CD14-positive monocyte (primary cell): ENCODE measurements around the gene EGLN1. TPM values are rescaled to one million over a fixed set of nuclear protein-coding genes. Genes with fewer than 3 reads are reported as not detected.

Source experiments
- DNase-seq, 3 donors: peaks; one replicate each; pipeline ENCODE4 v3.0.0-alpha.2; 2011 to 2022
- H2AFZ ChIP-seq: 2 replicates; pipeline ENCODE4 v1.6.0; 2012; ENCODE audit warnings: mild to moderate bottlenecking, low read depth, low read length, inconsistent platforms; ENCODE audit not compliant: insufficient read depth, poor library complexity, severe bottlenecking
- H3K27ac ChIP-seq, 2 donors: 1 replicate in 1 of 2; 2 replicates in 1 of 2; pipeline ENCODE4 v1.5.1; 2012 to 2013; ENCODE audit warnings: low read length in 2 of 2, control low read depth in 1 of 2, inconsistent platforms in 1 of 2, low read depth in 1 of 2, mild to moderate bottlenecking in 1 of 2
- H3K27me3 ChIP-seq, 2 donors: one replicate each; pipeline versions ENCODE4 v1.6.0 to v1.6.1; 2011 to 2013; ENCODE audit warnings: low read length in 2 of 2; ENCODE audit not compliant: control insufficient read depth in 2 of 2, insufficient read depth in 2 of 2
- H3K36me3 ChIP-seq, 2 donors: replicated peaks in 1 of 2; 1 replicate in 1 of 2; 2 replicates in 1 of 2; pipeline versions ENCODE4 v1.5.1 to v1.6.1; 2012 to 2013; ENCODE audit warnings: low read length in 2 of 2, control low read depth in 1 of 2, inconsistent platforms in 1 of 2, mild to moderate bottlenecking in 1 of 2; ENCODE audit not compliant: insufficient read depth in 2 of 2, control insufficient read depth in 1 of 2
- H3K4me1 ChIP-seq, 2 donors: 1 replicate in 1 of 2; 2 replicates in 1 of 2; pipeline versions ENCODE4 v1.5.1 to v1.6.1; 2012 to 2013; ENCODE audit warnings: low read length in 2 of 2, control low read depth in 1 of 2, inconsistent platforms in 1 of 2, mild to moderate bottlenecking in 1 of 2, moderate library complexity in 1 of 2; ENCODE audit not compliant: insufficient read depth in 2 of 2, control insufficient read depth in 1 of 2
- H3K4me2 ChIP-seq: replicated peaks from 2 replicates; pipeline ENCODE3; 2012; ENCODE audit warnings: low read length, moderate library complexity, mild to moderate bottlenecking; ENCODE audit not compliant: poor library complexity, severe bottlenecking; ENCODE audit errors: extremely low read depth
- H3K4me3 ChIP-seq, 3 experiments: fragments of 200-600 bp in 1 of 3; sonication (generic) in 1 of 3; replicated peaks in 1 of 3; 1 replicate in 2 of 3; 2 replicates in 1 of 3; pipeline ENCODE4 v1.5.1; 2011 to 2013; ENCODE audit warnings: low read length in 3 of 3, mild to moderate bottlenecking in 3 of 3, control low read depth in 2 of 3, low read depth in 2 of 3, inconsistent platforms in 1 of 3, moderate library complexity in 1 of 3
- H3K79me2 ChIP-seq: 2 replicates; pipeline ENCODE4 v1.6.0; 2012; ENCODE audit warnings: mild to moderate bottlenecking, control low read depth, inconsistent platforms, low read length, moderate library complexity; ENCODE audit not compliant: insufficient read depth
- H3K9ac ChIP-seq: 2 replicates; pipeline ENCODE4 v1.6.0; 2017; ENCODE audit warnings: low read length, mild to moderate bottlenecking; ENCODE audit not compliant: insufficient read depth, poor library complexity, severe bottlenecking
- H3K9me3 ChIP-seq, 2 donors: replicated peaks in 1 of 2; 1 replicate in 1 of 2; 2 replicates in 1 of 2; pipeline versions ENCODE4 v1.5.1 to v1.6.1; 2012 to 2013; ENCODE audit warnings: low read length in 2 of 2, control low read depth in 1 of 2; ENCODE audit not compliant: control insufficient read depth in 1 of 2, insufficient read depth in 1 of 2
- H4K20me1 ChIP-seq: 2 replicates; pipeline ENCODE4 v1.6.0; 2012; ENCODE audit warnings: mild to moderate bottlenecking, low read length, control low read depth, moderate library complexity; ENCODE audit not compliant: insufficient read depth
- H3K27ac Mint-ChIP-seq, 7 donors: one replicate each; pipeline ENCODE4 v1.8.0; 2020; ENCODE audit warnings: mild to moderate bottlenecking in 7 of 7, mixed read lengths in 7 of 7, moderate library complexity in 6 of 7, inconsistent platforms in 2 of 7
- H3K27me3 Mint-ChIP-seq, 3 donors: one replicate each; pipeline ENCODE4 v1.8.0; 2021 to 2022; ENCODE audit warnings: low read depth in 3 of 3, mild to moderate bottlenecking in 3 of 3, mixed read lengths in 3 of 3, moderate library complexity in 3 of 3, inconsistent platforms in 1 of 3
- H3K36me3 Mint-ChIP-seq, 2 donors: one replicate each; pipeline ENCODE4 v1.8.0; 2020; ENCODE audit warnings: mixed read lengths in 2 of 2, inconsistent platforms in 1 of 2, mild to moderate bottlenecking in 1 of 2
- H3K4me1 Mint-ChIP-seq: one replicate; pipeline ENCODE4 v1.8.0; 2020; ENCODE audit warnings: mild to moderate bottlenecking, mixed read lengths
- H3K4me3 Mint-ChIP-seq, 2 donors: one replicate each; pipeline ENCODE4 v1.8.0; 2020; ENCODE audit warnings: mild to moderate bottlenecking in 2 of 2, mixed read lengths in 2 of 2, moderate library complexity in 1 of 2
- H3K9me3 Mint-ChIP-seq, 7 donors: one replicate each; pipeline ENCODE4 v1.8.0; 2020 to 2022; ENCODE audit warnings: mixed read lengths in 7 of 7, mild to moderate bottlenecking in 6 of 7, moderate library complexity in 6 of 7, inconsistent platforms in 2 of 7
- WGBS: methylation state at CpG from one replicate; pipeline ENCODE4 v1.1.5; 2013; ENCODE audit warnings: missing lambda C conversion rate; ENCODE audit not compliant: insufficient coverage; 5-methylcytosine and 5-hydroxymethylcytosine counted together
- intact Hi-C, 2 donors: fragments of 100-400 bp; cut with micrococcal nuclease; formaldehyde crosslinking; loops; one replicate each; pipeline versions ENCODE4 v1.15.0 to v1.15.1; 2023
- polyA plus RNA-seq, 3 donors: library from polyadenylated mRNA; depleted of rRNA in 1 of 3; unstranded in 2 of 3; stranded (reverse) in 1 of 3; fragments of 300-500 nt in 2 of 3; fragments of >200 nt in 1 of 3; fragmentation: Illumina TruSeq in 2 of 3; gene quantifications; 1 replicate in 2 of 3; 2 replicates in 1 of 3; pipeline ENCODE4 v1.2.3, GENCODE V29; 2012 to 2021
- TF ChIP-seq, protein P1 (sequence below): fragments of 200-600 bp; IDR thresholded peaks from one replicate; pipeline ENCODE4 v1.8.0; 2022; ENCODE audit warnings: antibody characterized with exemption, mild to moderate bottlenecking

EGLN1 gene
- polyA plus RNA-seq, 3 donors = 12.9 to 27.7 (median 23.1) TPM

- Histone ChIP-seq H3K36me3 (peaks cover 0 to 23% of the 10 kb centered on the region in 2 donors), H3K27ac (no peak overlapping the region), H3K4me1 (peaks cover 32 to 40% of the 10 kb centered on the region in 2 donors), H3K9ac (no peak overlapping the region), H4K20me1 (peaks cover 87% of the 10 kb centered on the region), H3K27me3 (no peaks in the 10 kb centered on the region), H3K4me3 (peak overlapping the region in 1 of 3 experiments; percentile 80), H3K79me2 (peaks cover 97% of the 10 kb centered on the region), H3K9me3 (no peaks in the 10 kb centered on the region), H2AFZ (no peak overlapping the region), H3K4me2 (peak overlapping the region; percentile 93)
- H3K27me3 Mint-ChIP-seq = peaks cover 0 to 3% (median 0%) of the 10 kb centered on the region in 3 donors
- TF ChIP-seq, protein P1, sequence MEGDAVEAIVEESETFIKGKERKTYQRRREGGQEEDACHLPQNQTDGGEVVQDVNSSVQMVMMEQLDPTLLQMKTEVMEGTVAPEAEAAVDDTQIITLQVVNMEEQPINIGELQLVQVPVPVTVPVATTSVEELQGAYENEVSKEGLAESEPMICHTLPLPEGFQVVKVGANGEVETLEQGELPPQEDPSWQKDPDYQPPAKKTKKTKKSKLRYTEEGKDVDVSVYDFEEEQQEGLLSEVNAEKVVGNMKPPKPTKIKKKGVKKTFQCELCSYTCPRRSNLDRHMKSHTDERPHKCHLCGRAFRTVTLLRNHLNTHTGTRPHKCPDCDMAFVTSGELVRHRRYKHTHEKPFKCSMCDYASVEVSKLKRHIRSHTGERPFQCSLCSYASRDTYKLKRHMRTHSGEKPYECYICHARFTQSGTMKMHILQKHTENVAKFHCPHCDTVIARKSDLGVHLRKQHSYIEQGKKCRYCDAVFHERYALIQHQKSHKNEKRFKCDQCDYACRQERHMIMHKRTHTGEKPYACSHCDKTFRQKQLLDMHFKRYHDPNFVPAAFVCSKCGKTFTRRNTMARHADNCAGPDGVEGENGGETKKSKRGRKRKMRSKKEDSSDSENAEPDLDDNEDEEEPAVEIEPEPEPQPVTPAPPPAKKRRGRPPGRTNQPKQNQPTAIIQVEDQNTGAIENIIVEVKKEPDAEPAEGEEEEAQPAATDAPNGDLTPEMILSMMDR = no peak
- peaks cover 42 to 44% of the 10 kb centered on the region in 2 donors for H3K36me3 Mint-ChIP-seq
- no CpG with 5 or more reads among the region's 1 CpG for WGBS
- DNase-seq = no peak
- peaks cover 77% of the 10 kb centered on the region for H3K4me1 Mint-ChIP-seq
- H3K27ac Mint-ChIP-seq = no peak overlapping the region
- intact Hi-C loops = no loop called here
- no peak overlapping the region for H3K4me3 Mint-ChIP-seq
- no peaks in the 10 kb centered on the region for H3K9me3 Mint-ChIP-seq
Measured at GRCh38 chr1:231416901-231417300, 5.2 kb downstream of the EGLN1 start.

DNA sequence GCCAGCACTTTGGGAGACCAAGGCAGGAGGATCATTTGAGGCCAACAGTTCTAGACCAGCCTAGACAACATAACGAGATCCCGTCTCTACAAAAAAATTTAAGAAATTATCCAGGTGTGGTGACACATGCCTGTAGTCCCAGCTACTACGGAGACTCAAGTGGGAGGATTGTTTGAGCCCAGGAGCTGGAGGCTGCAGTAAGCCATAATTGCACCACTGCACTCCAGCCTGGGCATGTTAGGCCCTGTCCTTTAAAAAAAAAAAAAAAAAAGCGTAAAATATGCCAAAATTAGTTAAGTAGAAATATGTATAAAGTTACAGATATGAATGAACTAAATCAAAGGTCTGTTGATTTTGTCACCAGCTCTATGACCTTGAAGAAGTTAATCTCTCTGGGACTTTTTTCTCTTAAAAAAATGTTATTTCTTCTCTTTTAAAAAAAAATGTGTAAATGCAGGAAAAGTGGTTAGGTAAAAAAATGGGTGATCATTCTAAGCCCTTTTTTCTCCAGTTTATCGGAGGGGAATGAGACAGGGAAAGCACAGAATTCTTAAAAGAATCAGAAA is 7.0 kb downstream of the EGLN1 start:
- H3K9me3 ChIP-seq = no peaks in the 10 kb centered on the region
- H3K9me3 Mint-ChIP-seq = no peaks in the 10 kb centered on the region
- peaks cover 47% of the 10 kb centered on the region in 2 donors for H3K36me3 Mint-ChIP-seq
- H3K4me1 Mint-ChIP-seq = peaks cover 69% of the 10 kb centered on the region
- peaks cover 100% of the 10 kb centered on the region for H4K20me1 ChIP-seq
- H2AFZ ChIP-seq = no peak overlapping the region
- no peak for DNase-seq
- H3K4me2 ChIP-seq = no peak overlapping the region
- H3K27me3 Mint-ChIP-seq = peaks cover 0 to 3% (median 0%) of the 10 kb centered on the region in 3 donors
- peaks cover 35 to 42% of the 10 kb centered on the region in 2 donors for H3K4me1 ChIP-seq
- H3K27ac ChIP-seq = no peak overlapping the region
- peak overlapping the region in 1 of 7 donors; percentile 32 for H3K27ac Mint-ChIP-seq
- H3K4me3 ChIP-seq = no peak overlapping the region
- TF ChIP-seq, protein P1 = no peak
- no peak overlapping the region for H3K9ac ChIP-seq
- peaks cover 0 to 26% of the 10 kb centered on the region in 2 donors for H3K36me3 ChIP-seq
- no peak overlapping the region for H3K4me3 Mint-ChIP-seq
- peaks cover 100% of the 10 kb centered on the region for H3K79me2 ChIP-seq
- H3K27me3 ChIP-seq = no peaks in the 10 kb centered on the region
- intact Hi-C loops = no loop called here
- no CpG with 5 or more reads among the region's 5 CpGs for WGBS
